ENCODE results near the gene ANKUB1. TPM values are rescaled to one million over a fixed set of nuclear protein-coding genes. Genes with fewer than 3 reads are reported as not detected.
A peak's percentile ranks its signal among the peaks of the same experiment; 100 is the strongest.

ANKUB1 gene
- total RNA-seq, 1 experiment from 2014 or later, result 0.08 TPM

- in situ Hi-C loops (cut with HindIII; ENCODE audit: low pct_unique_long_range_greater_than_20kb, low sequenced_read_pairs), result no loop called here
Measured at GRCh38 chr3:149812606-149813366, 20.4 kb upstream of the ANKUB1 start, which contains the start of gene RNF13. Gene RNF13 (plus strand): TSS chr3:149813215. CDS start chr3:149846027, 32,812 bp downstream.

DNA sequence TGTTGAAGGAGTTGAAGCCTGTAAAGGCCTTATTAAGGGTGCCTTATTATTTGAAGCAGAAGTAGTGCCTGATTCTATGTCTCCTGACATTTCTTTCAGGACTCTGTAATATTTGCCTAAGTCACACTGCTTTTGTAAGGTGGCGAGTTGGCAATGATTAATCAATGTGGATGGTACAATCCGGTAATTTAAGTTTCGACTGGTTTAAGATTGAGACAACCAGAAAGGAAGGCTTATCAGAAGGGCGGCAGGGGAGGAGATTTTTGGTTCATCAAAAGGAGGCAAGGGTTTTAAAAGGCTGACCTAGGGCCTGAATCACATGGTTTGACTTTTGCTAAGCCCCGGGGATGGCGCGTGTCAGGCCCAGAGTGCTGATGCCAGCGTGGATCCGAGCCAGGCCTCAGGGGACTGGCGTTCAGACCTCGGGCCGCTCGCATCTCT lies 19.8 kb upstream of the ANKUB1 start:
- DNase-seq (ENCODE audit: low read depth, low spot score), result no peak
- in situ Hi-C loops (cut with HindIII; ENCODE audit: low pct_unique_long_range_greater_than_20kb, low sequenced_read_pairs), result no loop called here

More at GRCh38 chr3:149812606-149813366, 20.4 kb upstream of the ANKUB1 start, which contains the start of gene RNF13:
- peak; percentile 96 for DNase-seq (ENCODE audit: low read depth, low spot score)

DNA sequence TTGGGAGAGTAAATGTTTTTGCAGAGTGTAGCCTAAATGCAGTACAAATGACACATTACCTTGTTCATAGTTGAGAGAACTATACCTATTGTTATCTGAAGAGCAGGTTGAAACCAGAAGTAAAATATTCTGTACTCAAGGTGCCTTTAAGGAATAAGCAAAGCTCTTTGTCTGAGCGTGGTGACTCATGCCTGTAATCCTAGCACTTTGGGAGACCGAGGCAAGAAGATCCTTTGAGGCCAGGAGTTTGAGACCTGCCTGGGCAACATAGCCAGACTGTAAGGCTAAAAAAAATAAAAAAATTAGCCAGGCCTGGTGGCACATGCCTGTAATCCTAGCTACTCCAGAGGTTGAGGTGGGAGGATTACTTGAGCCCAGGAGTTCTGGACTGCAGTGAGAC lies 18.5 kb upstream of the ANKUB1 start:
- DNase-seq (ENCODE audit: low read depth, low spot score), result no peak
- in situ Hi-C loops (cut with HindIII; ENCODE audit: low pct_unique_long_range_greater_than_20kb, low sequenced_read_pairs), result no loop called here

- DNase-seq (ENCODE audit: low read depth, low spot score), result no peak
- in situ Hi-C loops (cut with HindIII; ENCODE audit: low pct_unique_long_range_greater_than_20kb, low sequenced_read_pairs), result no loop called here
Measured at GRCh38 chr3:149809699-149810098, 17.3 kb upstream of the ANKUB1 start.

- peak; percentile 84 for DNase-seq (ENCODE audit: low read depth, low spot score)
- in situ Hi-C loops (cut with HindIII; ENCODE audit: low pct_unique_long_range_greater_than_20kb, low sequenced_read_pairs), result no loop called here
Measured at GRCh38 chr3:149808209-149808829, 16.0 kb upstream of the ANKUB1 start.

- no peak for DNase-seq (ENCODE audit: low read depth, low spot score)
- in situ Hi-C loops (cut with HindIII; ENCODE audit: low pct_unique_long_range_greater_than_20kb, low sequenced_read_pairs), result no loop called here
Measured at GRCh38 chr3:149806171-149806778, 13.9 kb upstream of the ANKUB1 start.

- DNase-seq (ENCODE audit: low read depth, low spot score), result no peak
- in situ Hi-C loops (cut with HindIII; ENCODE audit: low pct_unique_long_range_greater_than_20kb, low sequenced_read_pairs), result no loop called here
Measured at GRCh38 chr3:149801639-149802038, 9.3 kb upstream of the ANKUB1 start.

DNA sequence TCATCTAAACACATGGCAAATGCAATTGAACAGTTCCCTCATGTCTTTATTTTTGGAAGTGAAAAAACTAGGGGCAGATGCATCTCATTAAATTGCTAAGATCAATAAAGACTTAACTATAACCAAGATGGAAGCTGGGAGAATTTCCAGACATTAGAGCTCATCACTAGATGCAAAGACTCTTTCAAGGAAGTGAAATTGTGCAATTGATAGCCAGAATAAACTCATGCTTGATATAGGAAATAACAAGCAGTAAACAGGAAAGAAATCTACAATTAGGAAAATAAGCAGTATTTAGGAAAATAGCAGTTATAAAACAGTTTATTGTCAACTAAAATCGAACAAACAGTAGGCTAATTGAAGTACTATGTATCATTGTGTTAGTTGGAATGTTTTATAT lies 8.8 kb upstream of the ANKUB1 start:
- no peak for DNase-seq (ENCODE audit: low read depth, low spot score)
- in situ Hi-C loops (cut with HindIII; ENCODE audit: low pct_unique_long_range_greater_than_20kb, low sequenced_read_pairs), result no loop called here

- in situ Hi-C loops (cut with HindIII; ENCODE audit: low pct_unique_long_range_greater_than_20kb, low sequenced_read_pairs), result no loop called here
- no peak for DNase-seq (ENCODE audit: low read depth, low spot score)
Measured at GRCh38 chr3:149800693-149801092, 8.3 kb upstream of the ANKUB1 start.

GRCh38 chr3:149796026-149796425 lies 3.7 kb upstream of the ANKUB1 start:
- in situ Hi-C loops (cut with HindIII; ENCODE audit: low pct_unique_long_range_greater_than_20kb, low sequenced_read_pairs), result no loop called here
- no peak for DNase-seq (ENCODE audit: low read depth, low spot score)

- DNase-seq (ENCODE audit: low read depth, low spot score), result no peak
- in situ Hi-C loops (cut with HindIII; ENCODE audit: low pct_unique_long_range_greater_than_20kb, low sequenced_read_pairs), result no loop called here
Measured at GRCh38 chr3:149790698-149791097, 1.7 kb downstream of the ANKUB1 start.

DNA sequence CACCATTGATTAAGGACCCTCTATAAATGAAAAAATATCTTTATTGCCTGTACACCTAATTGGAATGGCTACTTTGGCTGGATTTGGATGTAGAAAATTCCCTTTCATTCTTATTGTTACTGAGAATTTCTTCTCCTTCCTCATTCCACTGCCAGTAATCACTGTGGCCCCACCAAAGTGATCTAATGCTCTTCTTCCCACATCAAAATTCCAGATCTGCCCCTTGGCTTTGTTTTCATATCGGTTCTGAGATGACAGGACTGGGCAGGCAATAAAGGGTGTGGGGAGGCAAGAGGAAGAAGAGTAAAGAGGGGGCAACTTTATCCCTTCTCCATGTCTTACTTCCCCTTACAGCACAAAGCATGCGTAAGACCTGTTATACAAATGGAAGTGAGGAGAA lies 2.1 kb downstream of the ANKUB1 start:
- in situ Hi-C loops (cut with HindIII; ENCODE audit: low pct_unique_long_range_greater_than_20kb, low sequenced_read_pairs), result no loop called here
- DNase-seq (ENCODE audit: low read depth, low spot score), result no peak

- DNase-seq (ENCODE audit: low read depth, low spot score), result no peak
- in situ Hi-C loops (cut with HindIII; ENCODE audit: low pct_unique_long_range_greater_than_20kb, low sequenced_read_pairs), result no loop called here
Measured at GRCh38 chr3:149784064-149784704, 8.2 kb downstream of the ANKUB1 start.

DNA sequence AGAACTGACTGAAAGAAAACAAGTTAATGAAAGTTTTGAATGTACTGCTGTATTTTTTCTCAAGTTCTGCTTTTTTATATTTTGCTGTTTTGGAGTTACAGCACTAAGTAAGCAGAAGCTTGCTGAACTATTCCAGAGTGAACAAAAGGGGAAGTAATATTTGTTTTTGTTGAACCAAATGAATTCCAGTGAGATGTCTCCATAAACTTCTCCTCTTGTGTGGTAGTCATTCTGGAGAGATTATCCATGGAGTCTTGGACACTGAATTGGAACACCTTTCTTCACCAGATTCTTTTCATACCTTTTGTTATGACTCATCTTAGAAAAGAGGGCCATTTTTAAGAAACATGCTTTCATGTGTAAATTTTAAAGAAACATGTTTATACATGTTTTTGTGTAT lies 8.8 kb downstream of the ANKUB1 start:
- no peak for DNase-seq (ENCODE audit: low read depth, low spot score)

DNA sequence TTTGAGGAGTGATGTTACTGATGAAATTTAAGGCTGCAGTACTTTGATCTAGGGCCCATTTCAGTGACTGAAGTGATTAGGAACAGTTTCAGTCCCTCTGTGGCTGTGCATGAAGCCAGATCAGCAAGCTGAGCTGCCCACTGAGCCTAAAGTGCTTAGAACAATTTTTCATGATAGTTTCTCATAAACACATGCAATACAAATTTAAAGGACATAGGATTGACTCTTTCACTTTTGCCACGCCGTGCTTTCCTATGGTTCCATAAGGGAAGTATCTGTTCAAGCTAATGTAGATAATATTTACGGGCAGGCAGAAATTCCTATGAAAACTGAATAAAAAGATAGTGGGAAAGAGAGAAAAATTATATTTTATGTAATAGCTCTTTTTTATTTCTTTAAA lies 10.6 kb downstream of the ANKUB1 start:
- in situ Hi-C loops (cut with HindIII; ENCODE audit: low pct_unique_long_range_greater_than_20kb, low sequenced_read_pairs), result no loop called here
- no peak for DNase-seq (ENCODE audit: low read depth, low spot score)

More for the DNA sequence above, 8.8 kb downstream of the ANKUB1 start:
- in situ Hi-C loops (cut with HindIII; ENCODE audit: low pct_unique_long_range_greater_than_20kb, low sequenced_read_pairs), result no loop called here

DNA sequence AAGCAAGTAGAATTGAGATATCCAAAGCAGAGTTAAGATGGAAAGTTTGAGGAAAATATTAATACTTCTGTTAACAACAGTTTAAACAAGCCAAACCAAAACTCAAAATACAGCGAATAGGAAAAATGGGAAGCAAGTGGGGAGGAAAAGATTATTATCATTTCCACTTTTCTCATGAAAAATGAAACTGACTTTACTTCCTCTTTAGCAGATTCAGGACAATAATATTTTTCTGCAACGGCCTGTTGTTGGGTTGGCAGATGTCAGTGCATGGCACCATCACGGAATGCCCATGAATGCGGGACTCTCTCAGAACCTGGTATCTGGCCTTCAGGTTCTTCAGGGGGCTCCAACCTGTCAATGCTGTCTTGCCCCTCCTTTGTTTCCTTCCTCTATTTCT lies 11.1 kb downstream of the ANKUB1 start:
- DNase-seq (ENCODE audit: low read depth, low spot score), result no peak
- in situ Hi-C loops (cut with HindIII; ENCODE audit: low pct_unique_long_range_greater_than_20kb, low sequenced_read_pairs), result no loop called here

GRCh38 chr3:149777414-149778214 lies 14.7 kb downstream of the ANKUB1 start:
- in situ Hi-C loops (cut with HindIII; ENCODE audit: low pct_unique_long_range_greater_than_20kb, low sequenced_read_pairs), result no loop called here
- DNase-seq (ENCODE audit: low read depth, low spot score), result no peak
